HG03457 (cell line): ENCODE data around the gene KRT78.

Source experiments
- ATAC-seq: cut with Tn5 transposase; IDR thresholded peaks from one replicate; pipeline ENCODE4 v1.9.1; 2021; ENCODE audit warnings: moderate number of reproducible peaks; ENCODE audit not compliant: unreplicated experiment

Gene KRT78

GRCh38 chr12:52838609-52839435, 10.0 kb downstream of the KRT78 start:
- ATAC-seq = no peak

- ATAC-seq = no peak
Measured at GRCh38 chr12:52837781-52838608, 10.8 kb downstream of the KRT78 start.

DNA sequence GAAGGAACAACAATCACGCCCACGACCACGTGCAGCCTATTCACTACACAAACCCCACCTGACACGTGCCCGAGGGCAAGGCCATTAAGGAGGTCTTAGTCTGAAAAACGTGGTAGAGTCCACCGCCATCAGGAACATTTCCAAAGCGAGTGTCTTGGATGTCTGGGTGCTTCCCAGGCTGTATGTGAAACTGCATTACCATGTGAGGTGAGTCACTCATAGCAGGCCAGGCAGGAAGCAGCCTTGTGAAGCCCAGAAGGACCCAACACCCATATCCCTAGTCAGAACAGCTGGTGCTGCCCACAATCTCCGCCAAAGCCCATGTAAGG, 11.4 kb downstream of the KRT78 start:
- ATAC-seq = no peak

- ATAC-seq = no peak
Measured at GRCh38 chr12:52836491-52837412, 12.0 kb downstream of the KRT78 start.

GRCh38 chr12:52836042-52836466, 12.7 kb downstream of the KRT78 start:
- ATAC-seq = no peak

DNA sequence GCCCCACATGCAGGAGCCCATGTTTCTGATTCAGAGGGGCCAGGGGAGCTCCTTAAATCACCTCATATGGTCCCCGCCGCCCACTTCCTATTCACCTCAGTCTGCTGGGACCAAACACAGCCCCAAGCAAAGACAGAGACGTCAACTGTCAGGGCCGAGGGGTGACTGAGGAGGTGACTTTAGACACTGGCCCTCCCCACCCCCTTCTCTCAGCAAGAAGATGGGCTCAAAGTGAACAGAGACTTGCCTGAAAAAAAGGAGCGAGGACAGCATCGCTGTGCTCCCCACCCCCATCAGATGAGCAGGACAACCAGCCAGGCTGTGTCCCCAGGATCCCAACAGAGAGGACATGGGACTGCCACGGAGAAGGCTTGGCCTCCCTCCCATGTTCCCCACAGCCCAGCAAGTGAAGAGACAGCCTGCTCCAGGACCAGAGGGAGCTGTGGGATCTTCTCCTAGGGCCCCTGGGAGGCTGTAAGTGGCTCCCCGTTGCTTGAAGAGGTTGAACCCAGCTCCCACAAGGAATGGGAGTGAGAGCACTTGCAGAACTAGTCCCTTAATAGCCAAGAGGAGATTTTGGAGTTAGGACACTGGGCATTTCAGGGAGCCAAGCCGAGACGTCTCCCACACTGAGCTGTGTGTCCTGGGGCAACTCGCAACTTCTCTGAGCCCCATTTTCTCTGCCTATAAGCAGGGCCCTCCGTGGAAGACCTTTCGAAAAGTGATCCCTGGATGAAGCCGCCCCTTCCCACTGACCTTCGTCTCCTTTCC, 13.3 kb downstream of the KRT78 start:
- no peak for ATAC-seq

DNA sequence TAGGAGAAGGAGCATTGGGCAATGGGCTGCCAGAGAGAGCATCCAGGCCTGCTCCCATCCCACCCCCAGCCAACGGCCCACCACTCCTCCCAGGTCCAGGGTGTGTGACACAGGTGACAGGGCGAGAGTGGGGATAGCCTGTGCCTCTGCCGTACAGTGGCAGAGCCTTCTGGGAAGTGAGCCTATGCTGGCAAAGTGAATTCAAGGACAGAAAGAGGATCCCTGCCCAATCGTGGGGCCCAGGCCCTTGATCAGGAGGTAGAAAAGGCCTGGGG, 14.1 kb downstream of the KRT78 start:
- ATAC-seq = no peak

DNA sequence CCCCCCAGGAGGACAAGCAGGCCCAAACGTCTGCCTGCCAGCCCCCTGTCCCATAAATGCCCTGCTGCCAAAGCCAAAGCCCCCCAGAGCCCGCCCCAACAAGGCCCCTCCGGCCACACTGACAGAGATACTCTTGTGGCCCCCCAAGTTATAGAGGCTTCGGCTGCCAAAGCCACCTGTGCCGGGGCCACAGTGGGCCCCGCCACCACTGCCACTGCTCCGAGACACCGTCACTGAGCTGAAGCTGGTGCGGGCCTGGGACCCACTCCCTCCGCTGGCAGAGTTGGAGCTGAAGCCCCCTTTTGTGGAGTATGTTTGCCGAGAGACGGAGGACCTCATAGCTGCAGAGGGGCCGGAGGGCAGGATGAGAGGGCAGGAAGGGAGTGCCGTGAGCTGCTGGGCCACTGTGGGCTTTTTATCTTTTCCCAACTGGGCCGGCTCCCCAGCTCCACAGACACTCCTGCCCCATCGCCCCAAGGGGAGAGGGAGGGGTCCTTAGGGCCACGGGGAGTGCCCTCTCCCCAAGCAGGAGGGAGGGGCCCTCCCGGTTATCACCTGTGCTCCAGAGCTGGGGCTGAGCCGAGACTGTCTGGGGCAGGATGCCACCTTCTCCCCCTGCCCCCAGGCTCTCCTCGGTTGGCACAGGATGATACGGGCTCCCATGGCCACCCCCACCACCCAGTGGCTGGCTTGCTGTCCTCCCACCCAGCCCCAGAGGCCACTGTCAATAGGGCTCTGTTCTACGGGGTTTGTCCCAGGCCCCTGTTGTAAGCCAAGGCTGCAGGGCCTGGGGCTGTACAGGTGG, 14.7 kb downstream of the KRT78 start, which contains the start of gene KRT79:
Gene KRT79 (minus strand): TSS at position 390 of the 805 bp plus-strand sequence. CDS start 51 bp downstream, at position 339.
- no peak for ATAC-seq

GRCh38 chr12:52832985-52833905, 15.5 kb downstream of the KRT78 start:
- no peak for ATAC-seq

- no peak for ATAC-seq
Measured at GRCh38 chr12:52832451-52832850, 16.3 kb downstream of the KRT78 start.

GRCh38 chr12:52831251-52831650, 17.5 kb downstream of the KRT78 start:
- ATAC-seq = no peak

DNA sequence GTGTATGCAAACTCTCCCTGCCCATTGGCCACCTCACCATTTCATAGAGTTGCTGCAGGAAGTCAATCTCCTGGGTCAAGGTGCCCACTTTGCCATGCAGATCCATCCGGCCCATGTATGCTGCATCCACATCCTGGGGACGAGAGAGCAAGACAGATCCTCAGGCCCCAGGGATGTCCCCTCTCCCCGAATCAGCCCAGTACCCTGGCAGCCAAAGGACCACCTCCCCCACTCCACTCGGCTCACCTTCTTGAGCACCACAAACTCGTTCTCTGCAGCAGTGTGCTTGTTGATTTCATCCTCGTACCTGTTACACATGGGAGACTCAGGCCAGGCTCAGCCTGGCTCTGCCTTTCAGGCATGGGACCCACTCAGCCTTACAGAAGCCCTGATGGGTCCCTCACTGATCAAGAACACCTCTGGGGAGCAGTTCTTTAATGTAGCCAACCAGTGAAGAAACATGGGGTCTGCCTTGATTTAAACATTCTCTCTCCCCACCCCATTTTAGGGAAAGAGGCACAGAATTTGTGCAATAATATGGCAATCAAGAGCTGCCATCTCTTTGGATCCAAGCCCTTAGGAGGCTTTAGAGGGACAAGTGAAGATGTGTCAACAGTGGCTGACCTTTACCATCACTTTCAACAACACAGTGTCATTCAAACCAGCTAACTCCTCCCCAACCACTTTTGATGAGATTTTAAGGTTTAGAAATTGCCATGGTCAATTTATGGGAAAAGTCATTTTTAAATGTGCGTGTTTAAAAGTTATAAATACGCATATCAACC, 18.6 kb downstream of the KRT78 start:
- ATAC-seq = no peak

DNA sequence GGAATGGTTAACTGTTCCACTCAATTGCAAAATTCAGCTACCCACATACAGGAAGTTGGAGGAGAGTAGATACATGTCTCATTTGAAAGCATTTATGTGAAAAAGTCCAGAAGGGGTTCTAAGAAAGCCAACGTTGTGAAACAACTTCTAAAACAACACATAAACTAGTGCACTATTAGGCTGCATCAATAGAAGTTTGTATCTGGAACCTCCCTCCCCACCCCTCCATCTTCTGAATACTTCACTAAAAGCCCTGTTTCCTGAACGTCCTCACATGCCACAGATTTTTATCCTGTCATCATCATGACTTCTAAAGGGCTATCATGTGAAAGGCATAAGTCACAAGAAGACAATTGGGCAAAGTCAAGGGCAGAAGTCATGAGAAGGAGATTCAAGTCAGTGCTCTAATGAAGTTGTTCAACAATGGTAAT, 20.2 kb downstream of the KRT78 start:
- ATAC-seq = no peak

- ATAC-seq = no peak
Measured at GRCh38 chr12:52828156-52828555, 20.6 kb downstream of the KRT78 start.

GRCh38 chr12:52827499-52828090, 21.2 kb downstream of the KRT78 start:
- ATAC-seq = no peak

GRCh38 chr12:52826611-52827498, 21.9 kb downstream of the KRT78 start:
- no peak for ATAC-seq
